ENCODE results near the gene DPF1. TPM values are rescaled to one million over a fixed set of nuclear protein-coding genes. Genes with fewer than 3 reads are reported as not detected.

DPF1 gene
- total RNA-seq, 1 donor from 2014 or later, result 4.0 TPM

GRCh38 chr19:38162632-38163031 lies 61.4 kb downstream of the DPF1 start:
- no peak overlapping the region for H2AFZ ChIP-seq (ENCODE audit: low read depth, low read length)
- no peak overlapping the region for H3K9ac ChIP-seq (ENCODE audit: low read length)
- H3K36me3 Mint-ChIP-seq (ENCODE audit: low read depth, unreplicated experiment), result peaks cover 38% of the 10 kb centered on the region
- H3K4me2 ChIP-seq (ENCODE audit: low read length), result no peak overlapping the region
- no peaks in the 10 kb centered on the region for H3K4me1 ChIP-seq (ENCODE audit: insufficient read depth, low read length)
- H3K36me3 ChIP-seq (ENCODE audit: insufficient read depth, low read length), result peaks cover 11% of the 10 kb centered on the region
- H3K79me2 ChIP-seq (ENCODE audit: insufficient read depth, low read length), result no peaks in the 10 kb centered on the region
- H3K27me3 ChIP-seq (ENCODE audit: insufficient read depth, low read length), result no peaks in the 10 kb centered on the region
- no peaks in the 10 kb centered on the region for H4K20me1 ChIP-seq (ENCODE audit: insufficient read depth, low read length)
- H3K27ac ChIP-seq (ENCODE audit: low read depth, low read length), result no peak overlapping the region
- H3K27ac Mint-ChIP-seq (ENCODE audit: unreplicated experiment), result no peak overlapping the region
- H3K9me3 Mint-ChIP-seq (ENCODE audit: unreplicated experiment), result peaks cover 9% of the 10 kb centered on the region
- no peaks in the 10 kb centered on the region for H3K27me3 Mint-ChIP-seq (ENCODE audit: low read depth, unreplicated experiment)
- no peaks in the 10 kb centered on the region for H3K4me1 Mint-ChIP-seq (ENCODE audit: low read depth, unreplicated experiment)
- FAIRE-seq, result no peak
- peaks cover 7% of the 10 kb centered on the region for H3K9me3 ChIP-seq (ENCODE audit: insufficient read depth, low read depth, low read length)
- DNase-seq (ENCODE audit: low read depth), result no peak
- no peak overlapping the region for H3K4me3 Mint-ChIP-seq (ENCODE audit: unreplicated experiment)
- H3K4me3 ChIP-seq (ENCODE audit: insufficient read depth, low read depth, low read length), result no peak overlapping the region
- TF ChIP-seq CTCF (IDR thresholded peaks at IDR 0.05; ENCODE audit: insufficient read depth, low read depth, low read length), result no peak
- no peak for TF ChIP-seq EZH2 (IDR thresholded peaks at IDR 0.05; ENCODE audit: insufficient read depth, low read length)

- Mint-ChIP-seq H3K27ac (ENCODE audit: unreplicated experiment) (no peak overlapping the region), H3K9me3 (ENCODE audit: unreplicated experiment) (peaks cover 9% of the 10 kb centered on the region), H3K4me1 (ENCODE audit: low read depth, unreplicated experiment) (no peaks in the 10 kb centered on the region), H3K4me3 (ENCODE audit: unreplicated experiment) (no peak overlapping the region), H3K27me3 (ENCODE audit: low read depth, unreplicated experiment) (no peaks in the 10 kb centered on the region), H3K36me3 (ENCODE audit: low read depth, unreplicated experiment) (peaks cover 36% of the 10 kb centered on the region)
- Histone ChIP-seq H2AFZ (ENCODE audit: low read depth, low read length) (no peak overlapping the region), H3K27ac (ENCODE audit: low read depth, low read length) (no peak overlapping the region), H4K20me1 (ENCODE audit: insufficient read depth, low read length) (no peaks in the 10 kb centered on the region), H3K4me1 (ENCODE audit: insufficient read depth, low read length) (no peaks in the 10 kb centered on the region), H3K4me3 (ENCODE audit: insufficient read depth, low read depth, low read length) (no peak overlapping the region), H3K9me3 (ENCODE audit: insufficient read depth, low read depth, low read length) (peaks cover 7% of the 10 kb centered on the region), H3K36me3 (ENCODE audit: insufficient read depth, low read length) (peaks cover 11% of the 10 kb centered on the region), H3K9ac (ENCODE audit: low read length) (no peak overlapping the region), H3K4me2 (ENCODE audit: low read length) (no peak overlapping the region), H3K79me2 (ENCODE audit: insufficient read depth, low read length) (no peaks in the 10 kb centered on the region), H3K27me3 (ENCODE audit: insufficient read depth, low read length) (no peaks in the 10 kb centered on the region)
- TF ChIP-seq CTCF (IDR thresholded peaks at IDR 0.05; ENCODE audit: insufficient read depth, low read depth, low read length), result no peak
- peak; percentile 53 for DNase-seq (ENCODE audit: low read depth)
- no peak for FAIRE-seq
These were observed 61.9 kb downstream of the DPF1 start for GRCh38 chr19:38162094-38162493.

Other genes starting within 250 kb of the DPF1 start
- 13.4 and 18.0 TPM in 2 replicates for gene PPP1R14A, start 32.2 kb upstream of the DPF1 start, total RNA-seq
- 119 and 171 TPM in 2 replicates for gene SPINT2, start 40.4 kb upstream of the DPF1 start, total RNA-seq
- gene C19orf33, start 80.0 kb upstream of the DPF1 start, total RNA-seq, result 4.9 and 5.8 TPM in 2 replicates
- gene YIF1B, start 91.7 kb upstream of the DPF1 start, total RNA-seq, result 81.3 and 85.7 TPM in 2 replicates
- gene KCNK6, start 95.6 kb upstream of the DPF1 start, total RNA-seq, result 8.6 and 10.8 TPM in 2 replicates
- gene CATSPERG, start 111.6 kb upstream of the DPF1 start, total RNA-seq, result 2.2 and 6.4 TPM in 2 replicates
- 215 and 218 TPM in 2 replicates for gene PSMD8, start 150.3 kb upstream of the DPF1 start, total RNA-seq
- gene GGN, start 163.8 kb upstream of the DPF1 start, total RNA-seq, result 2.1 and 2.8 TPM in 2 replicates
- 17.3 and 19.0 TPM in 2 replicates for gene SPRED3, start 164.5 kb upstream of the DPF1 start, total RNA-seq
- gene FAM98C, start 178.9 kb upstream of the DPF1 start, total RNA-seq, result 11.9 and 15.0 TPM in 2 replicates
- gene RASGRP4, start 202.0 kb upstream of the DPF1 start, total RNA-seq, result not detected in 2 replicates
- 0.05 and 0.32 TPM in 2 replicates for gene RYR1, start 209.5 kb upstream of the DPF1 start, total RNA-seq

Measured in astrocyte (in vitro differentiated cells and primary cell).